Endometrium (tissue), 2 donors: ENCODE results near the gene DDX56.

Experiments used
- FAIRE-seq: peaks from 2 replicates; lab custom pipeline; 2012; peaks lifted over from hg19 to GRCh38; lab: Jason Lieb, UNC
- donor health status: control.
- donor health status: control.

DDX56 gene

GRCh38 chr7:44595934-44596635, 22.4 kb upstream of the DDX56 start:
- FAIRE-seq, result no peak

- FAIRE-seq, result no peak
These were observed 17.2 kb upstream of the DDX56 start for GRCh38 chr7:44590910-44591309.

- FAIRE-seq, result peak; percentile 54
These were observed 14.4 kb upstream of the DDX56 start for GRCh38 chr7:44587843-44588711.

- no peak for FAIRE-seq
These were observed 9.6 kb upstream of the DDX56 start for GRCh38 chr7:44583146-44583865.

- peak; percentile 91 for FAIRE-seq
These were observed 8.3 kb upstream of the DDX56 start, which contains the start of gene TMED4 for GRCh38 chr7:44581879-44582603. TSS of gene TMED4 (minus strand) at chr7:44582231. CDS start at chr7:44582206, 25 bp downstream.

GRCh38 chr7:44580945-44581878, 7.5 kb upstream of the DDX56 start:
- FAIRE-seq, result no peak

- no peak for FAIRE-seq
These were observed 2.5 kb upstream of the DDX56 start for GRCh38 chr7:44576228-44576627.

GRCh38 chr7:44575054-44575453, 1.3 kb upstream of the DDX56 start:
- FAIRE-seq, result no peak

- FAIRE-seq, result no peak
These were observed 672 bp upstream of the DDX56 start for GRCh38 chr7:44574287-44574872.

- no peak for FAIRE-seq
These were observed 937 bp downstream of the DDX56 start for GRCh38 chr7:44572771-44573170.

- no peak for FAIRE-seq
These were observed 3.7 kb downstream of the DDX56 start for GRCh38 chr7:44569959-44570358.

GRCh38 chr7:44568771-44569560, 4.7 kb downstream of the DDX56 start:
- no peak for FAIRE-seq

- FAIRE-seq, result no peak
These were observed 5.8 kb downstream of the DDX56 start for GRCh38 chr7:44567884-44568283.

- FAIRE-seq, result no peak
These were observed 7.0 kb downstream of the DDX56 start for GRCh38 chr7:44566680-44567079.

GRCh38 chr7:44565795-44566559, 7.7 kb downstream of the DDX56 start:
- FAIRE-seq, result no peak

- no peak for FAIRE-seq
These were observed 8.5 kb downstream of the DDX56 start for GRCh38 chr7:44565097-44565794.

GRCh38 chr7:44564606-44565005, 9.1 kb downstream of the DDX56 start:
- no peak for FAIRE-seq

- no peak for FAIRE-seq
These were observed 10.5 kb downstream of the DDX56 start for GRCh38 chr7:44563171-44563679.
